IPS-20b (cell line): ENCODE data around the gene LONRF3.
"Not testable (repeated sequence)": the region's sequence is repeated elsewhere in the genome, so short reads cannot be mapped to it uniquely, and the experiment has no call there.

Experiments
- H3K27ac ChIP-seq: one replicate; pipeline ENCODE4 v1.5.1; 2013; ENCODE audit warnings: low read length
- H3K27me3 ChIP-seq: 2 replicates; pipeline ENCODE4 v1.6.1; 2013; ENCODE audit warnings: mild to moderate bottlenecking, low read length, inconsistent platforms; ENCODE audit not compliant: insufficient read depth
- H3K36me3 ChIP-seq: 2 replicates; pipeline ENCODE4 v1.6.1; 2013; ENCODE audit warnings: low read depth, mild to moderate bottlenecking, inconsistent platforms, low read length, moderate library complexity; ENCODE audit not compliant: insufficient read depth
- H3K4me1 ChIP-seq: 2 replicates; pipeline ENCODE4 v1.6.1; 2013; ENCODE audit warnings: mild to moderate bottlenecking, control low read depth, inconsistent platforms, low read length, moderate library complexity; ENCODE audit not compliant: insufficient read depth
- H3K4me3 ChIP-seq: 2 replicates; pipeline ENCODE4 v1.5.1; 2013; ENCODE audit warnings: mild to moderate bottlenecking, low read length, inconsistent platforms
- H3K9ac ChIP-seq: 2 replicates; pipeline ENCODE4 v1.6.1; 2013; ENCODE audit warnings: low read depth, mild to moderate bottlenecking, inconsistent platforms, low read length, moderate library complexity
- H3K9me3 ChIP-seq: 2 replicates; pipeline ENCODE4 v1.6.1; 2013; ENCODE audit warnings: mild to moderate bottlenecking, low read depth, low read length, inconsistent platforms; ENCODE audit not compliant: insufficient read depth

Gene LONRF3

DNA sequence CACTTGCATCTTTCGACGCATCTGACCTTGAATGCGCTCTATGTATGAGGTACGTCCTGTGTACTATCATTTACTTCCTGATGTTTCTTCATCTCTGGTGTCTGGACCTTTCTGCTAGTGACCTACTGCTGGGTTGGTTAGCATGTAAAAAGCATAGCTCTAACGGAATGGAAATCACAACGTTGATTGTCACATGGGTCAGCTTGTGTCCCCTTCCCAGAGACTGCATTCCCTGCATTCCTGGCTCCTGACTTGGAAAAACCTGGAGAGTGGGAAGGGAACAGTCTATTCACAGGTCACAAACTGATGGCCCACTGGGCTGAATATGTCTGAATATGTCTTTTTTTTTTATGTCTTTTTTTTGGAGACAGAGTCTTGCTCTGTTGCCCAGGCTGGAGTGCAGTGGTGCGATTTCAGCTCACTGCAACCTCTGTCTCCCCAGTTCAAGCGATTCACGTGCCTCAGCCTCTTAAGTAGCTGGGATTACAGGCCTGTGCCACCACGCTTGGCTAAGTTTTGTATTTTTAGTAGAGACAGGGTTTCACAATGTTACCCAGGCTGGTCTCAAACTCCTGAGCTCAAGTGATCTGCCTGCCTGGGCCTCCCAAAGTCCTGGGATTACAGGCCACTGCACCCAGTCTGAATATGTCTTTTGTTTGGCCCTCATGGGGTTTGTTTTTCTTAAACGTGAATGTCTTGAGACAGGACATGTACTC lies 16.3 kb downstream of the LONRF3 start:
- Histone ChIP-seq H3K9ac (no peak overlapping the region), H3K27me3 (peaks cover 4% of the 10 kb centered on the region), H3K9me3 (no peaks in the 10 kb centered on the region), H3K27ac (no peak overlapping the region), H3K4me1 (peaks cover 7% of the 10 kb centered on the region; the same call in 1 of the 2 replicates), H3K4me3 (no peak overlapping the region), H3K36me3 (no peaks in the 10 kb centered on the region)

DNA sequence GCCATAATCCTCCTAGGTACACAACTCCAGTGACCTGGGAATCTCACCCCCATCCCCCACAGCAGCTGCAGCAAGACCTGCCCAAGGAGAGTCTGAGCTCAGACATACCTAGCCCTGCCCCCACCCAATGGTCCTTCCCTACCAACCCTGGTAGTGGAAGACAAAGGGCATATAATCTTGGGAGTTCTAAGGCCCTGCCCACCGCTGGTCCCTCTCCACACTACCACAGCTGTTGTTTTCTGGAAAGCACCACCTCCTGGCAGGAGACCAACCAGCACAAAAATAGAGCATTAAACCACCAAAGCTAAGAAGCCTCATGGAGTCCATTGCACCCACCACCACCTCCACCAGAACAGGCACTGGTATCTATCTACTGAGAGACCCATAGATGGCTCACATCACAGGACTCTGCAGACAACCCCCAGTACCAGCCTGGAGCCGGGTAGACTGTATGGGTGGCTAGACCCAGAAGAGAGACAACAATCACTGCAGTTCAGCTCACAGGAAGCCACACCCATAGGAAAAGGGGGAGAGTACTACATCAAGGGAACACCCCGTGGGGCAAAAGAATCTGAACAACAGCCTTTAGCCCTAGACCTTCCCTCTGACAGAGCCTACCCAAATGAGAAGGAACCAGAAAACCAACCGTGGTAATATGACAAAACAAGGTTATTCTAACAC lies 18.2 kb downstream of the LONRF3 start:
- not testable (repeated sequence) for H3K4me3 ChIP-seq, H3K36me3 ChIP-seq, H3K9ac ChIP-seq, H3K27ac ChIP-seq, H3K4me1 ChIP-seq, H3K9me3 ChIP-seq, H3K27me3 ChIP-seq

DNA sequence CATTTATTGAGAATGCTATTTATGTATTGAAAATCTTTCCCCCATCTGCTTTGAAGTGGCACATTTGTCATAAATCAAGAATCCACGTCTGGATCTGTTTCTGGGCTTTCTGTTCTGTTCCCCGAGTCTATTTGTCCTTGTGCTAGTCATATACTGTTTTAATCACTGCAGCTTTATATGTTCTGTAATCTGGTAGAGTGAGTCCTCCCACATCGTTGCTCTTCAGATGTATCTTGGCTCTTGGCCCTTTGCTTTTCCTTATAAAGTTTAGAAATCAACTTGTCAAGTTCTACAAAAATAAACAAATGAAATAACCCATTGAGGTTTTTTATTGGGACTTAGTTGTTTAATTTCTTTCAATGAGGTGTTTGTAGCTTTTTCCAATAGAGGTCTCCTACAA lies 29.0 kb downstream of the LONRF3 start:
- H3K36me3 ChIP-seq = no peaks in the 10 kb centered on the region
- H3K4me1 ChIP-seq = no peaks in the 10 kb centered on the region
- H3K27me3 ChIP-seq = peaks cover 7% of the 10 kb centered on the region; the same call in 1 of the 2 replicates
- no peak overlapping the region for H3K4me3 ChIP-seq
- H3K9me3 ChIP-seq = no peaks in the 10 kb centered on the region
- no peak overlapping the region for H3K9ac ChIP-seq
- H3K27ac ChIP-seq = no peak overlapping the region

DNA sequence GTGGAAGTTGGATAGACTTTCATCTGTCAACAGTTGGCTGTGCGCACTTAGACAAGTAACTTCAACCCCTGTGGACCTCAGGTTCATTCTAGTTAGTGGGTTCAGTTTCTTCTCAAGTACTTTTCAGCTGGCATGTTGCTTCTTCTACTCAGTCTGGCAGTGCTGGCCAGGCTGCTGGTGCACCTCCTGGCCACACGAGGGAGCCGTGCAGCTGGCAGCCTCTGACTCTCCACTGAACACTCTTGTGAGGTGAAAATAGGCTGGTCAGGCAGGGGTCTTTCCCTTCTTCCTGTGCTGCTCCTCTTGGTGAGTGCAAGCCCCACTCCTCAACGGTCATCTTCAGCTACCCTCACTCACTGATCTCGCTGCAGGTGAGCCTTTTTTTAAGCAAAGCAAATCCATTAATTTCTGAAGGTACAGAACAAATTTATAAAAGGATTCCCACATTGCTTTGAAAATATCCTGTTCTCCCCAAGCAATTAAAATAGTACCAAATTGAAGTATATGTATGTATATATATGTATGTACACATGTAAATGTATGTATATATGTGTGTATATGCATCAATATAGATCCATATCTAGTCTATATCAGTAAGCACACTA lies 30.6 kb downstream of the LONRF3 start:
- Histone ChIP-seq H3K36me3 (no peaks in the 10 kb centered on the region), H3K9ac (no peak overlapping the region), H3K9me3 (no peaks in the 10 kb centered on the region), H3K4me1 (no peaks in the 10 kb centered on the region), H3K27ac (no peak overlapping the region), H3K27me3 (peaks cover 5% of the 10 kb centered on the region; the same call in 1 of the 2 replicates), H3K4me3 (no peak overlapping the region)

DNA sequence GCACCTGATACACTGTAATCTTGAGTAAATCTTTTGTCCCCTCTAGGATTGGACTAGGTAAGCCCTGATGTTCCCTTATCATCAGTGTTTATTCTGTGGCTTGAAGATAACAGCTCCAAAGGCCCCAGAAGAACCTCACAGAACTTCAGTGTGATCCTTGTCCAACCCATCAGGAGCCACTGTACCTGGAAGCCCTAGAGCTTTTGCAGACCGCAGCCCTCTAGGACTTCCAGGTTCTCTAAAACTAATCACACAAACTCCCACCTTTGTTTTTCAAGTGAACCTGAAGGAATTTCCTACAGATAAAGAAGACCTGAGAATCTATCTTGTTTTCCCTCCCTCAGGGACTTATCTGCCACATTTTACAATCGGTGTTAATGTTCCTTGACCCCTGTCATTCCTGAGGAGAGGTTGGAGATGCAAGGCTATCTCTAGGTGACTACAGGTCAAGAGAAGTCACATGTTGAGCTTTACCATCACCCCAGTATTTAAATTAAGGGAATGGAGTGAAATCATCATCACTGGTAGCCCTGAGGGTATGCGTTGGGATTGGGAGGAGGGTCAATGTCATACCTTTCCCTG lies 32.9 kb downstream of the LONRF3 start:
- no peaks in the 10 kb centered on the region for H3K27me3 ChIP-seq
- H3K36me3 ChIP-seq = no peaks in the 10 kb centered on the region
- H3K4me3 ChIP-seq = no peak overlapping the region
- H3K4me1 ChIP-seq = no peaks in the 10 kb centered on the region
- no peak overlapping the region for H3K9ac ChIP-seq
- H3K27ac ChIP-seq = no peak overlapping the region
- H3K9me3 ChIP-seq = no peaks in the 10 kb centered on the region

DNA sequence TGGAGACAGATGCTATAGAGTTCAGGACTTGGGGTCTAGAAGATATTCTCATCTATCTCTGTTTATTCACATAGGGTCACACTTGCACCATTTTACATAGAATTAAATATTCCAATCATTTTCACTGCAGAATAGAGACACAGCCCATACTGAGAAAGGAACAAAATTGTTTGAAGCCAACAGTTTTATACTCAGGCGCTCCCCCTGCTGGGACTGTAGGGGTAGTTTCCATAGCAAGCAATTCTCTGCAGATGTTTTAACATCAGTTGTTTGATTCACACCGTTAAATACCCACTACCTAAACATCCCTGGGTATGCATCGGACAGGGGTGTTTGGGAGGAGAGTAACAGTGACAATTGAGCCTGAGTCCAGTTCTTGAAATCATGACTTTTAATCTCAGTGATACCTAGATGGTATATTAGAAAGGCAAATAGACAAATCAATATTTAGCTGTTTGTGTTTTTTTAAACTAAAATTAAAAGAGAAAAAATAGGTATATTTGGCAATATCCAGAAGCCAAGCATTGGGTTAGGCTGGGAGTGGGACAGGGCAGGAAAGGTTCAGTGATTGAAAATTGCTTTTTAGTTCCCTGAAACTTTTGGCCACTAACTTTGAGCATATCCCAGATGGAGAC lies 33.8 kb downstream of the LONRF3 start:
- Histone ChIP-seq H3K27me3 (no peaks in the 10 kb centered on the region), H3K36me3 (no peaks in the 10 kb centered on the region), H3K9ac (no peak overlapping the region), H3K9me3 (no peaks in the 10 kb centered on the region), H3K4me3 (no peak overlapping the region), H3K27ac (no peak overlapping the region), H3K4me1 (no peaks in the 10 kb centered on the region)

DNA sequence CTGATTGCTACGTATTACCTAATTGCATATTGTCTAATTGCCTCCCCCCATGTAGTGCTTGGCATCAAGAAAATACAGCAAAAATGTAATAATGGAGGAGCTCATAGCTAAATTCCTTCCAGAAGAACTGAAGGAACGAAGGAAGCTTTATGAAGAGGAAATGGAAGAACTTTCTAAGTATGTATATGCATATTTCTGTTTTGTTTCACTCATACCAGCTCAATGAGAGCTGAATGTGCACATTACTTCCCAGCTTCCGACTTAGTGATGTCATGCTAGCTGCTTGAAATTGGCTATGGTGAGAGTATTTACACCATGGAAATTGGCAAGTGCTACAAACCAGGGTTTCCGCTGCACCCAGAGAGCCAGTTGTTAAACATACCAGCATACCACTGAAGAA lies 34.7 kb downstream of the LONRF3 start:
- no peaks in the 10 kb centered on the region for H3K36me3 ChIP-seq
- no peak overlapping the region for H3K27ac ChIP-seq
- H3K4me1 ChIP-seq = no peaks in the 10 kb centered on the region
- no peaks in the 10 kb centered on the region for H3K9me3 ChIP-seq
- no peak overlapping the region for H3K4me3 ChIP-seq
- no peak overlapping the region for H3K9ac ChIP-seq
- no peaks in the 10 kb centered on the region for H3K27me3 ChIP-seq

DNA sequence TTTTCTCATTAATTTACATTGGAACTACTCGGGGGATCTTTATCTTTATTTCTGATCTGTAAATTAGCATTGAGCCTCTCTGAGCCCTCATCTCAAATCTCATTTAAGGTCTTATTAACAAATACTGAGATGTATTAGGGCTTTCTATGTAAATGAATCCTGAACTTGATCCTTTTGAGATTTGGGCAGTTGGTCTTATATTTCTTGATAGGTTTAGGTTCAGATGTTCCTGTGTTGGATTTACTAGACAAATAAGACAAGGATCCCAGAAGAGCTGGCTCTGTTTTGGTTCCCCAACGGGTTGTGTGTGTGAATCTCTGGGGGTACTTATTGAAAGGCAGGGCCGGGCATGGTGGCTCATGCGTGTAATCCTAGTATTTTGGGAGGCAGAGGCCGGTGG lies 36.1 kb downstream of the LONRF3 start:
- H3K36me3 ChIP-seq = no peaks in the 10 kb centered on the region
- H3K27ac ChIP-seq = no peak overlapping the region
- H3K4me3 ChIP-seq = no peak overlapping the region
- no peaks in the 10 kb centered on the region for H3K4me1 ChIP-seq
- H3K9me3 ChIP-seq = no peaks in the 10 kb centered on the region
- H3K9ac ChIP-seq = no peak overlapping the region
- H3K27me3 ChIP-seq = no peaks in the 10 kb centered on the region

DNA sequence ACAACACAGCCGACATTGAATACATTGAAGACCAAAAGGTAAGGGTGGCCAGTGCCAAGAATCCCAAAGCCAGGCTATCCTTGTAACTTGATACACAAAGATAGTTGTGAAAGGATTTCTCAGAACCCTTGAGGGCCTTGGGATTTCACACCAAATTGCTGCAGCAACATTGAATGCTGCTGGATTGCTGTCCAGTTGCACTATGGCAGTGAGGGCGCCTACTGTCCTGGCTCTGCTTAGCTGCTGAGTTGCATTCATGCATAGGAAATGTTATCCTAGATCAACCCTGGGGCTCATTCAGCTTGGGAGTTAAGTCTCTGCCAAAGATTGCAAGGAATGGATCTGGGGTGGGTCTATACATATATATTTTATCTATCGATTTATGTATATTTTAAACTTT lies 38.7 kb downstream of the LONRF3 start:
- no peaks in the 10 kb centered on the region for H3K4me1 ChIP-seq

DNA sequence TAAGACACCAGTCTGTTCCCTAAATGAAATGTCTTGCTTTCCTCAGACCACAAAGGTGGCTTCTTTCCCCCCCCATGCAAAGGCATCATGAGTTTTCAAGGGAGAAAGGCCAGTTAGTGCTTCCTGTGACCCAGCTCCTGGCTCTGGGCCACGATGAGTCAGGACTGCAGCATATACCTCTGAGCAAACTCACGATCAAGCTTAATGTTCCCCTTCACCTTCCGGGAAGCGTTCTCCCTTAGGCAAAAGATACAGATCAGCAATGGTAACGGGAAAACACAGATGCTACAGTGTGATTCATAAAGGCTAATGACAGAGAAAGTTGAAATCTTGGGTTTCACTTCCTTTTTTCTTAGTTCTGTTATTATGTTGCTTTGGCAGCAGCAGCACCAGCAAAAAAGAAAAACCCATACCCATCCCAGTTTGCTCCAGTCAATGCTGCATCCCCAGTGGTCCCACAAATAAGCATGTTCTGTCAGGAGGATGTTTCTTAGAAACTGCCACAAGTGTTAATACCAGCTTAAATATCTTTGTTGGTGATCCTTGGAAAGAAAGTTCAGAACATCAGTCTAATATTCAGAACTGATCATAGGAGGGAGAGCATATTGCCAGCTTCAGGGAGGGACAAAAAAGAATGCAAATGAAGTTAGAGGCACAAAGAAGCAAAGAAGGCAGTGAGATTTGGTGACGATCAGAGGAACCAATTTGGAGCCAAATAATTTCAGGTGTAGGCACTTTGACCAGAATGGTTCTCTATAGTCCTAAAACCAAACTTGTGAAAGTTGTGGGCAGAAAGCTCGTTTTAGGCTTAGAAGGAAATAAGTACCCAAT lies 41.2 kb downstream of the LONRF3 start:
- Histone ChIP-seq H3K27ac (no peak overlapping the region), H3K9me3 (no peaks in the 10 kb centered on the region), H3K4me3 (no peak overlapping the region), H3K27me3 (no peaks in the 10 kb centered on the region), H3K4me1 (no peaks in the 10 kb centered on the region), H3K9ac (no peak overlapping the region), H3K36me3 (no peaks in the 10 kb centered on the region)

More for the DNA sequence above, 38.7 kb downstream of the LONRF3 start:
- Histone ChIP-seq H3K27me3 (no peaks in the 10 kb centered on the region), H3K36me3 (no peaks in the 10 kb centered on the region), H3K4me3 (no peak overlapping the region), H3K27ac (no peak overlapping the region), H3K9ac (no peak overlapping the region), H3K9me3 (no peaks in the 10 kb centered on the region)

DNA sequence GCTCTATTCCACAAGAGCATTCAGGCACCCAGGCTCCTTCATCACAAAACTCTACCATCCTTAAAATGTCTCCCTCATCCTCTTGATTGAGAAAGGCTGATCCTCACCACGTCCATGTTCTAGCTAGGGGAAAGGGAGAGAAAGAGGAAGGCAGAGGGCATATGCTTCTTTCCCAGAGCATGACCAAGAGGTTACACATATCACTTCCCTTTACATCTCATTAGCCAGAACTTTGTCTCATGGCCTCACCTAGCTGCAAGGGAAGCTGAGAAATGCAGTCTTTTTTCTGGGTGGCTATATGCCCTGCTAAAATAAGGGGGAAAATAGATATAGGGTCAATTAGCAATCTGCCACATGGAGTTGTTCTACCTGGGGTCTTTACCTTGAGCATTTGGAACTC lies 42.7 kb downstream of the LONRF3 start:
- Histone ChIP-seq H3K27ac (no peak overlapping the region), H3K4me3 (no peak overlapping the region), H3K9me3 (no peaks in the 10 kb centered on the region), H3K4me1 (no peaks in the 10 kb centered on the region), H3K36me3 (no peaks in the 10 kb centered on the region), H3K27me3 (no peaks in the 10 kb centered on the region), H3K9ac (no peak overlapping the region)
